HG03565 (cell line): ENCODE measurements around the gene TBC1D22A.

Source experiments
- ATAC-seq: cut with Tn5 transposase; IDR thresholded peaks from one replicate; pipeline ENCODE4 v1.9.1; 2021; ENCODE audit warnings: mild to moderate bottlenecking, moderate library complexity; ENCODE audit not compliant: unreplicated experiment

TBC1D22A gene

DNA sequence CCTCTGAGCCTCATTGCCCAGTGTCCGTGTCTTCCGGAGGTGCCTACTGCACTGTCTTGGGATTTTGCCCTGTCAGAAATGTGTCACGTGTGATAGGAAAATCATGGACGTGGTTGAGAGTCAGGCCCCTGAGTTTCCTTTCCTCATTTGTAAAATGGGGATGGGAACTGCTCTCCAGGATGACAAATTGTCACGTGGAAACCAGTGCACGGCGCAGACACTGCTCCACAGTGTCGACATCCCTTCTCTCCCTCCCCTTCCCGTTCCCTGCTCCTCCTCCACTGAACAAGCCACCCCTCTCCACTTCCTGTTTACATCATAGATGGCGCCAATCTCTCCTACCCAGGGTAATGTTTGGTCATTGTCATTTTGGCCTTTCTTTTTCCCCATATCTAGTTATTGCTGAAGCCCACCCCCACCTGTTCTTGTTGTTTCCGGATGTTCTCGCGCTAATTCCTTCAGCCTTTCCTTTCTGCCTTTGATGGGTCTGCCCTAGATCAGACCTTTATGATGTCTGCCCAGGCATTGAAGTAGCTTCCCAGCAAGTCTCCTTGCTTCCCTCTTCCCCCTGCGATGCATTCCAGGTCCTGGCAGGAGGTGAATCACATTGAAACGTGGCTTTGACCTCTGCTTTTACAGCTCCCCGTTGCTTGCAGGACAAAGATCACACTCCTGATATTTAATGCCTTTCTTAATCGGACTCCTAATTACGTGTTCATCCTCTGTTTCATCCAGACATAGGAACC lies 91.8 kb downstream of the TBC1D22A start:
- no peak for ATAC-seq

DNA sequence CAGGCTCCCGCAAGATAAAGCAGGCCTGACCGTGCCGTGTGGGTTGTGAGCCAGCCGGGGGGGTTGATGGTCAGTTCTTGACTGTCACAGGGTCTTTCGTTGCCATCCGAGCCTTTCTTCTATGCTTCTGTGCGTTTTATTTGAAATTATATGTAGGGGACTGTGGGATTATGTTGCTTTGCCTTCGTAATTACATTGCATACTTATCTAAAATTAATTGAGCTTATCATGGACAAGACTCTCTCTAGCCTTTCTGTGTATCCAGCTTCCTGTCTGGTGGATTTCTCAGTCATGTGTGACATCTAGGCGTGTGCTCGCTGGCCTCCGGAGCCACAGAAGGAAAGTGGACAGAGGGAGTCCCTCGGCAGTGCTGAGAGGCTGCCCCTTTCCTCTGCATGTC lies 93.2 kb downstream of the TBC1D22A start:
- no peak for ATAC-seq

DNA sequence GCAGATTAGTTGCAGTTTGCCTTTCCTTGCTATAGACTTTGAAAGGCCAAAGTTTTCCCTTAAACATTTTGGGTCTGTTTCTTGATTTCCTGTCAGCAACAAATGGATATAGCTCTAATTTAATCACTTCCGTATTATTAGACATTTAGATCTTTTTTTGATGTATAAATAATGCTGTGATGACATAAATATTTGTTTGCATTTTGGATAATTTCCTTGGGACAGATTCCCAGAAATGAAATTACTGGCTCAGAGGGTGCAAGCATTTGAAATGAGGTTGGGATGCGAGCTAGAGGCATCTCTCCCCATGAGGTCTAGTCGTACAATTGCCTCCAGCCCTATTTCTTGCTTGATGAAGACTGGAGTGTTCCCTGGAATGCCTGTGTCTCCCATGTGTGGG lies 94.2 kb downstream of the TBC1D22A start:
- no peak for ATAC-seq

DNA sequence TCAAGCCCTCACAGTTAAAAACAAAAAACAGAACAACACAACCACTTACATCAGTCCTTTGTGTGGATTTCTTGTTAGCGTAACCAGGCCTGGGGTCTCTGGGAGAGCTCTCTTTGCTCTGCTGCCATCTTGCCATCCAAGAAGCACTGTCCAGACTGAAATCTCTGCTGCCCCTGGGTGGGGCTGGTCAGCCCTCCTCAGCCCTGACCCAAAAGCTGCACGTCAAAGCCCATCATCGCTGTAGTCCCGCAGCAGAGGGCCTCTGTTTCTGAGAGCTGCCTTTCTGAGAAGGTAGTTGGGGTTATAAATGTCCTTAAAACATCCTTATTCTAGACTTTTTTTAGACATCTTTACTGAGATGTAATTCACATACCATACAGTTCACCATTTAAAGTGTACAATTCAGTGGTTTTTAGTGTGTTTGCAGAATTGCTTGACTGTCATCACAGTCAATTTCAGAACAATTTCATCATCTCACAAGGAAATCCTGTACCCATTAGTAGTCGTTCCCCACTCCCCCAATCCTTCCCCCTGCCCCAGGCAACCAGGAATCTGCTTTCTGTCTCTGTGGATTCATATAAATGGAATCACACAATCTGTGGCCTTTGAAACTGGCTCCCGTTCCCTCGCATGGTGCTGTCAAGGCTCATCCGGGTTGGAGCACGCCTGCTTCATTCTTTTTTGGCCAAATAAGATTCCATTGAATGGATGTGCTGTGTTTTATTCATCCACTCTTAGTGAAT lies 94.9 kb downstream of the TBC1D22A start:
- no peak for ATAC-seq

DNA sequence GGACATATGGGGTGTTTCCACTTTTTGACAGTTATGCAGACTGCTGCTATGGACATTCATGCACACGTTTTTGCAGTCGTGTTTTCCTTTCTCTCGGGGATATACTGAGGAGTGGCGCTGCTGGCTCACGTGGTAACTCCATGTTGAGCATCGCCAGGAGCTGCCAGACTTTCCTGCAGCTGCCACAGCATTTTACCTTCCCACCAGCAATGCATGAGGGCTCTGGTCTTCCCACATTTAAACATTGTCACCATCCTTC lies 95.4 kb downstream of the TBC1D22A start:
- ATAC-seq, result no peak

DNA sequence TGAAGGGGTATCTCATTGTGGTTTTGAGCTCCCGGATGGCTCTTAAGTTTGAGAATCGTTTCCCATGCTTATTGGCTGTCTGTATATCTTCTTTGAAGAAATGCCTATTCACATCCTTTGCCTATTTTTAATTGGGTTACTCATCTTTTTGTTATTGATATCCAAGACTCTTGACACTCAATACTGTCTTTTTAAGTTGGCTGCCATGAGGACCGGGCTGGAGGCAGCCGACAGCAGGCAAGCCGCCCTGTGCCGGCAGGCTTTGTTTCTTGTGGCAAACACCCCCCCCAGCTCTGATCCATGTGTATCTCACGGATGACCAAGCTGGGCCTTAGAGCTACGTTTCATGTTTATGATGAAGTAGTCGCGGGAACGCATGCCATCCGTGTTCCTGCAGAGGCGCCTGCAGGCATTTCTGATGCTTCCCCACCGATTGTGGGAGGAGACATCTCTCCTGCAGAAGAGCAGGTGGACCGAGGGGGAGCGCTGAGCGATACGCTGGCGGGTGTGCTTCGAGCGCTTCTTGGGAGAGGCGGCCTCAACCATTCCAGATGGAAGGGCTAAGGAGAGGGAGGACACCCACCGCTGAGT lies 95.8 kb downstream of the TBC1D22A start:
- no peak for ATAC-seq

DNA sequence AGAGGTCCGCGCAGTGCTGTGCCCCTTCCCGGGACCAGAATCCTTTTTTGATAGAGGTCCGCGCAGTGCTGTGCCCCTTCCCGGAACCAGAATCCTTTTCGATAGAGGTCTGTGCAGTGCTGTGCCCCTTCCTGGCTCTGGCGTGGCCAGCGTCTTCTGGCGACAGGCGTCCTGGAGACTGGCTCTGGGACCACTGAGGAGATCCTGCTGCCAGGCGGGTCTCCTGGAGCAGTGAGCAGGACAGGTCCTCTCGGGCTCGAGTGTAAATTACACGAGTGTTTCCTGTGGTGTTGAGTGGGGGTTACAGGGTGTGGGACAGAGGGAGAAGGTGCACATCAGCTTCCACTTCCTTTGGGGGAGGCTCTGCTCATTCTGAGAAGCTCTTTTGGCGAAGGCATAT lies 98.1 kb downstream of the TBC1D22A start:
- no peak for ATAC-seq

DNA sequence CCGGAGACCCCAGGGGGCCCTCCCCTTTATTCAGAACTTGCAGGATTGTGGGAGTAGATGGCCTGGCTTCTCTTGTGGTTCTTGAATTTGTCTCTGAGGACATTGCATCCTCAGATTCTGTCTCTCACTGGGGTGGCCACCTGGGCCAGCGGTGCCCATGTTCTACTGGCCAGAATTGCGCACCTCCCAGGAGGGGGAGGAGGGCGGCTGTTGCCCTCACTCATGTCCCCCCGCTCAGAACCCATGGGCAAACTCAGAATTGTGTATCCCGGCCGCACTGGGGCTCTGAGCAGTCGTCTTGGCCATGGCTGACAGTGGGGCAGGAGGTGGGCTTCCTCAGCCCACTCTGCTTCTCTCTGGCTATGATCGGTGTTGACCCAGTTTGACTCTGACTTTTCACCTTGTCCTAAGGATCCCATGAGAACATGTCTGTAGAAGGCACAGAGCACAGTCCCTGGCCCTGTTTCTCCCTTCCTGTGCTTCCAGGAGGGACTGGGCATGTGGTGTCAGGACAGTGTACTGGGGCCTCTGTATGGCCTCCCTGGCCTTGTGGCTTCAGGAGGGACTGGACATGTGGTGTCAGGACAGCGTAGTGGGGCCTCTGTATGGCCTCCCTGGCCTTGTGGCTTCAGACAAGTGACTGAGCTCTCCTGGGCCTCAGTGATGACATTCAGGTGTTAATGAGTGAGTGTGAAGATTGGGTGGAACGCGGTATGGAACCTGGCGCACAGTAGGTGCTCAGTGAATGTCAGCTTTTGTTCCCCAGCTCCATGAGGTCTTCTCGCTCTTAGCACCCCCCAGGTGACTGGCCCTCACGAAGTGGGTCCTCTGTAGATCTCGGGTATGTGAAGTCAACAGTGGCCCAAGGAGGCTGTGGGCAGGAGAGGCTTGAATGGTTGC lies 99.3 kb downstream of the TBC1D22A start:
- ATAC-seq, result no peak

DNA sequence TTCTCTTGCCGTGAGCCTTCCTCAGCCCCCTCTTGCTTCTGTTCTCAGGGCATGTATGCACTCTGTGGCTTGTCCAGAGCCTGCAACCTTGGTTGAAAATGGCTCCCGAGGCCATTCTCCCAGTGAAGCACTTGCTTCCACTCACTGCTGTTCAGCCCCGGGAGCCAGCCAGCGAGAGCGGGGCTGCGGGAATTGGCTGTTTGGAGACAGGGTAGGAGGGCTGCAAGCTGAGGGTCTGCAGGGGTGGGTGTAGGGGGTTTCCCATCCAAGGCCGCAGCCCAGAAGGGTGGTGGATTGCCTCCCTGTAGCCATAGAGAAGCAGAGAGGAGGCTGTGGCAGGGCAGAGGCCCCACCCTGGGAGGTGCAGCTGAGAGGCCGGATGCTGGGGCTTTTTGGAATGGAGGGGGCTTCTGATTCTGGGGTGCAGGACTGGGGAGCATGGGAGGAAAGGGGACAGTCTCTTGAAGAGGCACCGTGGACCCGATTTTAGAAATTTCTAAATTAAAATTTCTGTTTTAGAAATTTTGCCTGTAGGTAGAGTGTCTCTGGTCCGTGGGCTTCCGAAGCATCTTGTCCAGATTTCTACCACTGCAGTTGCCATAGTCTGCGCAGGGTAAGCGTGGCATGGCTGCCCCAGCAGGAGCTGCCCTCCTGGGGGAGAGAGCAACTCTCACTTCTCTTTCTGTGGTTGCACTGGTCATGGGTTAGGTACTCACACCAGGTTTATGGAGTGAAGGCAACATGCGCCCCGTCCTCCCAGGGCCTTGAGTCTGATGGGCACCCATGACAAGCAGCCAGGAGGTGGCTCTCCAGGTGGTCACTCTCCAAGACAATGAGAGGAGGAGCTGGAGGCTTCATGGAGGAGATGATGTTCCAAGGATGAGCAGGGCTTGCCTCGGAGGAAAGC lies 100.2 kb downstream of the TBC1D22A start:
- no peak for ATAC-seq

DNA sequence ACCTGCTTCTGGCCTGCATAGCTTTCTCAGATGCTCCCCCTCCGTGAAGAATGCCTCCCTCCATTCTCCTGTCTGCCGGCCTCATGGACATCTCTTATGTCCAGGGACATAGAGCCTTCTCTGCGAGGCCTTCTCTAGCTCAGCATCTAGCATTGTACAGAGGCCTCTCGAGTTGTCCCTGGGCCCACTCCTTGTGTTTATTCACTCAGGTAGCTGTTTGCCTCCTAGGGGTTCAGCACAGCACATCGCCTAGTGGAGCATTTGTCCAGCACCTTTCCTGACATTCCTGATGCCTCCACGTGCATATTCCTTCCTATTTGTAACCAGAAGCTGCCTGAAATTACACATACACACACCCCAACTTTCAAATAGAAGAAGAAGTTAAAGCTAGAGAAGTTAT lies 101.3 kb downstream of the TBC1D22A start:
- ATAC-seq, result no peak

DNA sequence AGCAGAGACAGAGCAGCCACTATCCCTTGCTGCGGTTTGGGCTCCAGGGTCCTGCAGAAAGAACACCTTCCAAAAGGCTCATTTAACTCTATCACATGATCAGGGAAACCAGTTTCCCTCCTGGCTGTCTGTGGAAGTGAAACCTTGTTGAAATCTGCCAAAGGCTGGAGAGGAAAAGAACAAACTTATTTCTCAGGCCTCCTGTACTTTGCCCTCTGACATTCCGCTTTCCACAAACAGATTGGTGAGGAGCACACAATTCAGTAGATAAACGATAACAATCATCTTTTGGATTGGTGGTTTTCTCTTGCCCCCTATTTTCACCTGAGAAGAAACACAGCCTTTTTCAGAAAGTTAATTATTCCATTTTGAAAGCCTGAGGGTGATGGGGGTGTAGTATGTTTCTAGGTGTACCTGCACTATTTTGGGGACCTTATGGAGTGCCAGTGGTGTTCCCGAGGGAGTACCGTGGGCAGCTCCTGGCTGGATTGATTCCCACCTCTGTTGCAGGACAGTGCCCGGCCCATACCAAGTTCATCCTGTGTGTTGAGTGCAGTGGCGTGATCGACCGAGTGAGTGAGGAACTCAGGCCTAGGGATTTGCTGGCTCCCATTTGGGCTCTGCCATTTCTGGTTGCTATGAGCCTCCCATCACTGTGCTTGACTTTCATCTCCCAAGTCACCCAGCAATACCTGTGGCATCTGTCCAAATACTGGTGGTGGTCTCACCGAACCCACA lies 102.0 kb downstream of the TBC1D22A start:
- ATAC-seq, result no peak

DNA sequence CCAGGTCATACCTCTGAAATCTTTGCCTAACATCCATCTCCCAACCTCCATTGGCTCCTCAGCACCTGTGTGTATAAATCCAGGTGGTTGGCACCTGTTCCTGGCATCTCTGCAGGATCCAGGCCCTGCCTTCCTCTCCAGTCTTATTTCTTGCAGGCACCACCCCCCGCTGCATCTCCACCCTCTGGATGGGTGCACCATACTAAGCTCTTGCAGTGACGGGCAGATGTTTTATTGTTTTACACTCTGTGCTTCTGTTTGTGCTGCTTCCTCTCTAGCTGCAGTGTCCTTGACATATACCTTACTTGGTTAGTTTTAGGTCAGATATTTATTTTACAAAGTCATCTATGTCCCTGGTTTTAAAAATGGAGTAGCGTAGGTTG lies 102.6 kb downstream of the TBC1D22A start:
- ATAC-seq, result no peak

DNA sequence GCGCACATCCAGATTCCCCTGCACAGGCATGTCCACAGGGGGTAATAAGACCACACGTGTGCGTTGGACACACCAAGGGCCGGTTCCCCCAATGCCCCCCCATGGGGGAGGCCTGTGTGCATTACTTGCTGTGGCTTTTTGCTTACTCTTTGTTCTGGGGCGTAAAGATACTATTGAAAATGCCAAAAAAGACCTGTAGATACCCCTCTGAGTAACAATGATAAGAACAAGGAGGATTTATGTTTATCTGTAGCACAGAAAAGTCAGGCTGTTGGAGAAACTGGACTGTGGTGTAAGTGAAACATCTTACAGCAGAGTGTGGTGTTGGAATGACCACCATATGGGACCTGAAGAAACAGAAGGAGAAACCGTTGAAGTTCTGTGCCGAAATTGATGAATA lies 103.2 kb downstream of the TBC1D22A start:
- ATAC-seq, result no peak

DNA sequence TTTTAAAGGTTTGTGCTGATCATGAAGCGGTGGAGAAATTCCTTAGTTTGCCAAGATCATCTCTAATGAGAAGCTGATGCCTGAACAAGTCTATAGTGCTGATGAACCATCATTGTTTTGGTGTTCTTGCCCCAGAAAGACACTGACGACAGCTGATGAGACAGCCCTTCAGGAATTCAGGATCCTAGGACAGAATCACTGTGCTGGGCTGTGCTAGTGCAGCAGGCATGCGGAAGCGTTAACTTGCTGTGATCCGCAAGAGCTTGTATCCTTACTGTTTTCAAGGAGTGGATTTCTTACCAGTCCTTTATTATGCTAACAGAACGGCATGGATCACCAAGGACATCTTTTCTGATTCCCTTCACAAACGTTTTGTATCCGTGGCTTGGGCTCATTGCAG lies 104.1 kb downstream of the TBC1D22A start:
- no peak for ATAC-seq

DNA sequence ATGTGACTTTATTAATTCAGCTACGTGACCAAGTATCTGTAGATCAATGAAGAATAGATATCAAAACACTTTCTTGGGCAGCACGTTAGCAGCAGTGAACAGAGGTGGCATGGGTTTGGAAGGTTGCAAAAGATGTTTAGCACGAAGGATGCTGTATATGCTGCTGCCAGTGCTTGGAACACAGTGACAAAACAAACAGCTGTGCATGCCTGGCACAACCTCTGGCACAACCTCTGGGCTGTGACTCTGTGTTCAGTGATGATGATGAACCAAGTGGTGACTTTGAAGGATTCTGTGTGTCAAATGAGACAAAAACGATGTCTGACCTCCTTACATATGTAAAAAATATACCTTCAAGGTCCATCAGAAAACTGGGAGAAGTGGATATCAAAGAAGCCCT lies 104.7 kb downstream of the TBC1D22A start:
- ATAC-seq, result no peak

DNA sequence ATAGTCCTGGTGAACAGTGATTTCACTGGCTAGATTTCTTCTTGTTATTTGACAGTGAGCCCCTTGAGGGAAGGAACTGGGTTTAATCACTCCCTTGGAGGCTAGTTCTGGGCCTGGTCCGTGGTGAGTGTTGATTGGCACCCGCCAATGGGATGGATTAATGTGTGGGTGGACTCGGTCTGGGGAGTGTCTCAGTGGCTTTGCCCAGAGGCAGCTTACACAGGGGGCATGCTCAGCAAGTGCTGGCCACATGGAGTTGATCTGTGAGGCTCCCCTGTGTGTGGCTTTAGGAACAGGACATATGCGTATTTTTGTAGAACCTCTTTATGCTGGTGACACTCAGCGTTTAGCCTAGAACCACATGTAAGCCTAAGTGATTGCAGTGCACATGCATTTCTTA lies 106.9 kb downstream of the TBC1D22A start:
- ATAC-seq, result no peak

DNA sequence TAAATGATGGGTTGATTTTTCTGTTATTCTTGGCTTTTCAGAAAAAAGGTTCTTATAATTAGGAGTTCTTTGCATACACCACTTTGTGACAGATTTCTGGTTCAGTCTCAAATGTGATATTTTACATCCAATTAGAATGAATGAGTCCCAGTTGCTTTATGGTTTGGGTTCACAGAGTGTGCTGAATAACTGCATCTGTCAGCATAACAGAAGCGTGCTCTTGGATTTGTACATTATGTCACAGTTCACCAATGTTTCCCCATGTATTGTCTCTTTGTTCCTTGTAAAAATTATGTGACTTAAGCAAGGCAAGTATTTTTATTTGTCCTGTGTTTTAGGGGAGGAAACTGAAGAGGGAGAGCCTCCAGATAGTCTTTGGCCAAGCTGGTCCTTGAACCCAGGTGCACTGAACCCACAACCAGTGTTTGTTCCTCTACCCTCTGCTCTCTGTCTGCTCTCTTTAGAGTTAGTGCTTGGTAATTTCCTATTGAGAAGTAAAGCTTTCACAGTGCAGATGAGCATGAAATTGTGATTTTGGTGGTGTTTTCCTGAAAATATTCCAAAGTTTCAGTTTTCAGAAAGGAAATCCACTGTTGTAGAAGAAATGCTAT lies 107.5 kb downstream of the TBC1D22A start:
- no peak for ATAC-seq

DNA sequence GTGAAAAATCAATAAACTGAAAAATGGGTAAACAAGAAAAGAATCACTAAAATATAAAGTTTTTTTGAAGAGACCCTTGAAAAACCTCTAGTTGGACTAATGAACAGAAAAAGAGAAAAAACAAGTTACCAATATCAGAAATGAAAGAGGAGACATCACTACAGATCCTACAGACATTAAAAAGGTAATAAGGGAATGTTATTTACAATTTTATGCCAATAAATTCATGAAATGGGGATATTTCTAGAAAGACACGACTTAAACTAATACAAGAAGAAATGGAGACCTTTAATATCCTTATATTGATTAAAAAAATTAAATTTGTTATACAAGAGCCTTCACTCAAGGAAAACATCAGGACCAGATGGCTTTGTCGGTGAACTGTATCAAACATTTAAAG lies 109.4 kb downstream of the TBC1D22A start:
- ATAC-seq, result no peak

DNA sequence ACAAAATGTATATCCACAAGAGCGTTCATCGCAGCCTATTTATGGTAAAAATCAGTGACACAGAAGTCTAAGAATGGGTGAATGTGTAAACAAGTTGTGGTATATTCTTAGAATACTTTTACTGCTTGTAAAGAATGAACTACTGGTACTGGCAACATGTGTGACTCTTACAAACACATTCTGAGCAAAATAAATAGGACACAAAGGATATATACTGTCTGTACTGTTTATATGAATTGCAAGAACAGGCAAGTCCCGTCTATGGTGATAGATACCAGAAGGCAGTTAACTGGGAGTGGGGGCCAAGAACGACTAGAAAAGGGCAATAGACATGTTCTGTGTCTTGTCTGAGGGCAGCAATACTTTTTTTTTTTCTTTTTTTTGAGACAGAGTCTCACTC lies 112.6 kb downstream of the TBC1D22A start:
- no peak for ATAC-seq
